ENCODE measurements around the gene ZC3H12A.

- TF ChIP-seq CTCF (IDR thresholded peaks at IDR 0.05) (no peak), POLR2AphosphoS5 (IDR thresholded peaks at IDR 0.05) (no peak), POLR2A (IDR thresholded peaks at IDR 0.05) (no peak)
Measured at GRCh38 chr1:37478890-37479254, 4.5 kb downstream of the ZC3H12A start.

Measured in gastroesophageal sphincter (tissue), 3 donors.